HG03575 (cell line): Measurements from ENCODE around the gene GP1BB.

ENCODE experiments used
- ATAC-seq: cut with Tn5 transposase; IDR thresholded peaks from one replicate; pipeline ENCODE4 v1.9.1; 2021; ENCODE audit not compliant: unreplicated experiment, insufficient number of reproducible peaks, low FRiP score; ENCODE audit errors: extremely low read depth

Gene GP1BB

DNA sequence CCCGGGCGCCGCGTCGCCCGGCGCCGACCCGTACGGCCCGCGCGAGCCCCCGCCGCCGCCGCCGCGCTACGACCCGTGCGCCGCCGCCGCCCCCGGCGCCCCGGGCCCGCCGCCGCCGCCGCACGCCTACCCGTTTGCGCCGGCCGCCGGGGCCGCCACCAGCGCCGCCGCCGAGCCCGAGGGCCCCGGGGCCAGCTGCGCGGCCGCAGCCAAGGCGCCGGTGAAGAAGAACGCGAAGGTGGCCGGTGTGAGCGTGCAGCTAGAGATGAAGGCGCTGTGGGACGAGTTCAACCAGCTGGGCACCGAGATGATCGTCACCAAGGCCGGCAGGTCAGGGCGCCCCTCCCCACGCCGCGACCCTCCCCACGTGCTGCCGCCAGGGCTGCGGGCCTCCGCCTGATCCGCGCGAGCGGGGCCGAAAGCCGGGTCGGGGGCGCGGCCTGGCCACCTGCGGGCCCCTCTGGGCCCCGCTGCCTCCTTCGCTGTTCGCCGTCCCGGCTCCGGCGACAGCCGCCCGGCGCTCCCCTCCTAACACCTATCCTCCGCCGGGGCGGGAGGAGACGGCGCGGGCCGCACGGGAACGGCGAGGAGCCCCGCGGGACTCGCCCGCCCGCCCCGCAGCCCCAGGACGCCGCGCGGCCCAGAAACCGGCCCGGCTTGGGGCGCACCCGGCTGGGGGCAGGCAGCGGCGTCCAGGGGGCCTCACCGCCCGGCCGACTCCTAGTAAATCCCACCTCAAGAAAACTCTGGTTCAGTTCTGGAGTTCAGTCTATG lies 37.8 kb downstream of the GP1BB start:
- ATAC-seq, result no peak

- ATAC-seq, result no peak
Observed at GRCh38 chr22:19761725-19762567, 38.6 kb downstream of the GP1BB start.

DNA sequence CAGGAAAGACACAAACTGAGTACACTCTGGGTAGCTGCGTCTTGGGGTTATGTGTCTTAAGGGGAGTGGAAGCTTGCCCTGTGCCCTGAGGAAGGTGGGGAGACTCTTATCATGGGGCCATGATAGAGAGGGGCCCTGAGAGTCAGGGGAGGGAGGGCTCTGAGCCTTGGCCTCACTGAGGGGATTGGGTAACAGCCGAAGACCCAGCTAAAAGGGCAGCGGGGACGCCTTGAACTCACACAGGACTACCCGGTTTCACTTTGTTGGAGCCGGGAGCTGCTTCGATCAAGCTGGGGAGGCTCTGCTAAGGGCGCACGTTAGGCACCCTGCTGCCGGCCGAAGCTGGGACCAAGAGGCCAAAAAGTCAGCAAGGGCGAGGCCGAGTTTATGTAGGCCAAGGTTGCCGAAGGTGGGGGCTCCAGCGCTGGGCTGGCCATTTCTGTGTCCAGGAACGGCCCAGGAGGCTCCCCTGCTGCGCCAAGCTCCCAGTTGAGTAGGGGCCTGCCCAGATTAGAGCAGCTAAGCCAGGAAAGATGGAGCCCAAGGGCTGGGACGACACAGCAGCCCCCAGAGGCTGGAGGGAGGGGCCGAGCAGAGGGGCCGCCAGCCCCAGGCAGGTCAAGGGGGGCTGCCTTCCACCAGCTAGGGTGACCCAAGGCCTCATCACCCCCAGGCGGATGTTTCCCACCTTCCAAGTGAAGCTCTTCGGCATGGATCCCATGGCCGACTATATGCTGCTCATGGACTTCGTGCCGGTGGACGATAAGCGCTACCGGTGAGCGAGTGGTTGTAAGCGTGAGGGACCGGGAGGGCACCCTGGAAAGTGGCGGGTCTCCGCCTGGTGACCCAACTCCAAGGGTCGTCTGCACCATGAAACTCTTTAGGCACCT lies 39.5 kb downstream of the GP1BB start:
- ATAC-seq, result no peak

DNA sequence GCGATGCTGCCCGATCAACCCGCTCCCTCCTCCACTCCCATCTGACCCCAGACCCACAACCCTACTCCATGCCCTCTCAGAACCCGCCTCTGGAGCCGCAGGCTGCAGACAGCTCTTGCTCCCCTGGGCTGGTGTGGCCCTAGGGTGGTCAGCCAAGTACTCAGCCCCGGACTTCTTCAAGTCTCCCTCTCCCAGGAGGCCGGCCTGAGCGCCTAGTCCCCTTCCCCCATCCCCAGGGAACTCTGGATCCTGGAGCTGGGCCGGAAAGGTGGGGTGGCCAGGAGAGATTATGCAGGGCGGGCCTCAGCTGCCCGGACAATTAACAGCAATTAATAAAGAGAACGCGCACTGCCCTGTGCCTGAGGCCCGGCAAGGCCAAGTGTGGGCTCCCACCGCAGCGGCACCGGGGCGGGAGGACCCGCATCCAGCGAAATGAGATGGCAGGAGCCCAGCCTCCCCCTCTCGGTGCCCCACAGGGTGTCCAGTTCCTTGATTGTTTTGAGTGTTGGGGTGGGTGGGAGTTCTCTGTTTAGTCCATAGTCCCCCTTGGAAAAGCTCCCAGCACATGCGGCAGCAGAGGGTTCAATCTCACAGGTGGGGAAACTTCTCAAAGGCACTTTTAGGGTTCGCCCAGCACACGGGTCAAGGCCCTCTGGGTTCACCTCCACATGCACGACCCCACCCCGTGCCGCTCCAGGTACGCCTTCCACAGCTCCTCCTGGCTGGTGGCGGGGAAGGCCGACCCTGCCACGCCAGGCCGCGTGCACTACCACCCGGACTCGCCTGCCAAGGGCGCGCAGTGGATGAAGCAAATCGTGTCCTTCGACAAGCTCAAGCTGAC lies 40.3 kb downstream of the GP1BB start:
- no peak for ATAC-seq

- ATAC-seq, result no peak
Observed at GRCh38 chr22:19764299-19764593, 40.9 kb downstream of the GP1BB start.

GRCh38 chr22:19764636-19765476 lies 41.5 kb downstream of the GP1BB start:
- no peak for ATAC-seq

- no peak for ATAC-seq
Observed at GRCh38 chr22:19765477-19766239, 42.3 kb downstream of the GP1BB start.

GRCh38 chr22:19766240-19766510 lies 42.8 kb downstream of the GP1BB start:
- ATAC-seq, result no peak

- ATAC-seq, result no peak
Observed at GRCh38 chr22:19766511-19767426, 43.4 kb downstream of the GP1BB start.

DNA sequence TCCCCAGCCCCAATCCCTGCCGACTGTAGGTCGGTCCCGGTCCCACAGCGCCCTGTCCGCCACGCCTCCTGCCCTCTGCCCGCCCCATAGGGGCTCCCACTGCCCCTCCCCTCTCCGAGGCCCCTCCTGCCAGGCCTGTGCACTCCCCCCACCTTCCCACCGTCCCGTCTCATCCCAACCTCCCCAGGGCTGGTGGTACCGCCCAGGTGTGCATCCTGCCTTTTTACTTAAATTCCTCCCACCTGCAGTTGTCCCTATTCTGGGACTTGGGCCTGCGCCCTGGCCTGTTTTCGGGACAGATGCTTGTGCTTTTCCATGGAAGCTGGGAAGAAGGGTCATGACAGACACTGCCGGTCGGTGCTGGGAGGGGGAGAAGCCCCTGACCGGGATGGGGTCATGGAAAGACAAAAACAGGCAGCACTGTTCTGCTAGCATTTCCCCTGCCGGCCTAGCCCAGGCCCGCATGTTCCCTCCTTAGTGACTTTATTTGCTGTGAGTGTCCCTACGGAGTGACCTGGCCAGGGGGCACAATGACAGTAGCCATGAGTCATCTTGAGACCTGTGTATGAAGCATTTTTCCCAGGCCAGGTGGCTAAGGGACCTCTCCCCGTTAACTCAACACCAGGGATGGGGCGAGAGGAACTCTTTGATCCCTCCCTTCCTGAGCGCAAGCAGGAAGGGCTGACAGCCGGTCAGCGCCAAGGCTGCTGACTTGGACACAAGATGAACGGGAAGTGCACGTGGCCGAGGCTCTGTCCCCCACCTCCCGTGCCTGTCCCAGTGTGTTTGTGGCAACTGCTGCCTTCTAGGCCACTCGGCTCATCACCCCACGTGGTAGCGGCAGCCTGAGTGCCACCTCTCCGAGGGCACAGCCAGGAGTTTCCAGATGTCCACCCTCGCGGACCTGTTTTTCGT lies 44.3 kb downstream of the GP1BB start:
- no peak for ATAC-seq

DNA sequence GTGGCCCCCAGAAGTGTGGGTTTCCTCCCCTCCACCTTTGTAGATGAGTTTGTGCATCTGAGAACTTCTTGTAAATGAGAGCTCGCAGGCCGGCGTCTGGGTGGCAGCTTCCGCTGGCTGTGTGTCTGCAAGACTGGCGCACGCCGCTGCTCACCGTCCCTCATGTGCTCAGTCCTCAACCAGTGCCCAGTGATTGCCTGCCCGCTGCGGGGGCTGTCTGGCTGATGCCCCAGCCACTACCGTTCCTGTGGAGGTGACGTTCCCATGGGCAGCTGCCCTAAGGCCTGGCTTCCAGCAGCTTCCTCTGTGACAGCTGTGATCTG lies 46.0 kb downstream of the GP1BB start:
- no peak for ATAC-seq

- ATAC-seq, result no peak
Observed at GRCh38 chr22:19770349-19771220, 47.2 kb downstream of the GP1BB start.

DNA sequence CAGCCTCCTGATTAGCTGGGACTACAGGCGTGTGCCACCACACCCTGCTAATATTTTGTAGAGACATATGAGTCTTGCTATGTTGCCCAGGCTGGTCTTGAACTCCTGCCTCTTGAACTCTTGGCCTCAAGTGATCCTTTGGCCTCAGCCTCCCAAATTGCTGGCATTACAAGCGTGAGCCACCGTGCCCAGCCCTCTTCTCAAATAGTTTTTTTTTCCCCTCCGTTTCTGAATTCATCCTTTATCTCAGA lies 49.0 kb downstream of the GP1BB start:
- ATAC-seq, result no peak

- no peak for ATAC-seq
Observed at GRCh38 chr22:19772673-19773469, 49.5 kb downstream of the GP1BB start.
